Neural cell (in vitro differentiated cells): ENCODE results near the gene SLC25A47. TPM values are rescaled to one million over a fixed set of nuclear protein-coding genes. Genes with fewer than 3 reads are reported as not detected.

Experiments used
- H2AFZ ChIP-seq: fragments of 200-600, 300-800 bp; sonication (generic), shearing (Covaris generic); 2 replicates; pipeline ENCODE4 v1.6.0; 2014; ENCODE audit warnings: low read depth, mild to moderate bottlenecking, antibody characterized with exemption, low read length, moderate library complexity
- H3F3A ChIP-seq: fragments of 200-600 bp; shearing (Covaris generic); 2 replicates; pipeline ENCODE4 v1.6.1; 2016; ENCODE audit warnings: mild to moderate bottlenecking, moderate library complexity, mixed read lengths, antibody characterized with exemption, low read length; ENCODE audit not compliant: insufficient read depth, poor library complexity, severe bottlenecking
- H3K27ac ChIP-seq: fragments of 200-600, 300-800 bp; sonication (generic), shearing (Covaris generic); 2 replicates; pipeline ENCODE4 v1.5.1; 2014; ENCODE audit warnings: mild to moderate bottlenecking, low read length, moderate library complexity
- H3K27me3 ChIP-seq: fragments of 300-800, 200-600 bp; sonication (generic), shearing (Covaris generic); 2 replicates; pipeline ENCODE4 v1.6.0; 2014; ENCODE audit warnings: mild to moderate bottlenecking, low read depth, low read length, moderate library complexity; ENCODE audit not compliant: insufficient read depth
- H3K36me3 ChIP-seq: fragments of 300-800, 200-600 bp; sonication (generic), shearing (Covaris generic); 2 replicates; pipeline ENCODE4 v1.5.1; 2014; ENCODE audit warnings: mild to moderate bottlenecking, antibody characterized with exemption, low read length, moderate library complexity; ENCODE audit not compliant: insufficient read depth
- H3K4me2 ChIP-seq: fragments of 300-800, 200-600 bp; sonication (generic), shearing (Covaris generic); 2 replicates; pipeline ENCODE4 v1.6.0; 2014; ENCODE audit warnings: mild to moderate bottlenecking, low read length
- H3K4me3 ChIP-seq: fragments of 300-800, 200-600 bp; sonication (generic), shearing (Covaris generic); 2 replicates; pipeline ENCODE4 v1.5.1; 2014; ENCODE audit warnings: mild to moderate bottlenecking, low read length, moderate library complexity
- H3K79me2 ChIP-seq: fragments of 200-600 bp; shearing (Covaris generic); replicated peaks from 2 replicates; pipeline ENCODE4 v1.6.0; 2014; ENCODE audit warnings: mild to moderate bottlenecking, low read length, moderate library complexity; ENCODE audit not compliant: insufficient read depth
- H3K9ac ChIP-seq: fragments of 300-800, 200-600 bp; sonication (generic), shearing (Covaris generic); 2 replicates; pipeline ENCODE4 v1.6.1; 2016; ENCODE audit warnings: mild to moderate bottlenecking, low read length, mixed read lengths
- H3K9me2 ChIP-seq: fragments of 200-600 bp; shearing (Covaris generic); 2 replicates; pipeline ENCODE4 v1.6.1; 2016; ENCODE audit warnings: mild to moderate bottlenecking, low read length, mixed read lengths; ENCODE audit not compliant: insufficient read depth
- H3K9me3 ChIP-seq: fragments of 200-600, 300-800 bp; sonication (generic), shearing (Covaris generic); 2 replicates; pipeline ENCODE4 v1.6.1; 2016; ENCODE audit warnings: mild to moderate bottlenecking, mixed run types, low read length, moderate library complexity, mixed read lengths
- H4K20me1 ChIP-seq: fragments of 200-600 bp; shearing (Covaris generic); 2 replicates; pipeline ENCODE4 v1.6.1; 2016; ENCODE audit warnings: mild to moderate bottlenecking, mixed run types; ENCODE audit not compliant: insufficient read depth
- EP300 ChIP-seq: fragments of 450-650 bp; conservative IDR thresholded peaks from 2 replicates; pipeline ENCODE4 v1.6.1; 2014; ENCODE audit warnings: antibody characterized with exemption, mild to moderate bottlenecking, moderate library complexity; ENCODE audit not compliant: poor library complexity, severe bottlenecking
- EZH2 ChIP-seq: fragments of 200-600, 300-800 bp; shearing (Covaris generic), sonication (generic); IDR thresholded peaks from 2 replicates; pipeline ENCODE4 v1.6.1; 2014; ENCODE audit warnings: antibody characterized with exemption, low read length, borderline replicate concordance, mild to moderate bottlenecking; ENCODE audit not compliant: insufficient read depth, poor library complexity, severe bottlenecking
- MXI1 ChIP-seq: fragments of 450-650 bp; conservative IDR thresholded peaks from 2 replicates; pipeline ENCODE4 v1.6.1; 2014; ENCODE audit warnings: antibody characterized with exemption, mild to moderate bottlenecking; ENCODE audit not compliant: poor library complexity, severe bottlenecking
- POLR2AphosphoS5 ChIP-seq: IDR thresholded peaks from 2 replicates; pipeline ENCODE4 v1.6.1; 2012
- RAD21 ChIP-seq: fragments of 450-650 bp; conservative IDR thresholded peaks from 2 replicates; pipeline ENCODE4 v1.6.1; 2014; ENCODE audit warnings: antibody characterized with exemption, mild to moderate bottlenecking, moderate library complexity
- SMC3 ChIP-seq: fragments of 450-650 bp; conservative IDR thresholded peaks from 2 replicates; pipeline ENCODE4 v1.6.1; 2014; ENCODE audit warnings: antibody characterized with exemption, mild to moderate bottlenecking, moderate library complexity; ENCODE audit not compliant: poor library complexity
- TAF1 ChIP-seq: IDR thresholded peaks from 2 replicates; pipeline ENCODE4 v1.6.1; 2012; ENCODE audit warnings: low read depth
- polyA plus RNA-seq: library from polyadenylated mRNA; depleted of rRNA; stranded (reverse); fragments of >200 nt; gene quantifications from 2 replicates; pipeline ENCODE4 v1.2.3, GENCODE V29; 2014
- TF ChIP-seq, protein P1 (sequence below): IDR thresholded peaks from 2 replicates; pipeline ENCODE4 v1.6.1; 2012; ENCODE audit warnings: borderline replicate concordance
- TF ChIP-seq, protein P2 (sequence below): fragments of 450-650 bp; IDR thresholded peaks from 2 replicates; pipeline ENCODE4 v1.5.1; 2014; ENCODE audit warnings: antibody characterized with exemption, mild to moderate bottlenecking, moderate library complexity; ENCODE audit not compliant: poor library complexity, severe bottlenecking

The SLC25A47 gene
- polyA plus RNA-seq, 1 donor from 2014 or later = not detected

DNA sequence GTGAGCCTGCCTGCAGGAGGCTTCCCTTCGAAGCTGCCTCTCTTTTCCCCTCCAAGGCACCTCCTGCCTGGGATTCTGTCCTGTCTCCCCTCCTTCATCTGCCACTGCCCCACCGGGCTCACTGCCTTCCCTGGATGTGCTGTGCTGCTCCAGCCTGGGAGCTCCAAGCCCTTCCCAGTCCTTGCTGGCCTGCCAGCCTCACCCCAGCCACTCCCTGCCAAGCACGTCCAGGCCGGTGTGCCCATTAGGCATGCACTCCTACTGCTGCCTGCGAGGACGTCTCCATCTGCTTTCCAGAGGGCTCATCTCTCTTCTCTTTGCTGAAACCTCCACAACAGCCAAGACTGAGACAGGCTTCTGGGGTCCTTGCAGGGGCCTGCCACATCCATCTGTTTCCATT, 8.4 kb upstream of the SLC25A47 start:
- TF ChIP-seq POLR2AphosphoS5 (no peak), EZH2 (no peak), SMC3 (no peak), RAD21 (no peak), MXI1 (no peak), EP300 (no peak), TAF1 (no peak)
- TF ChIP-seq, protein P1, sequence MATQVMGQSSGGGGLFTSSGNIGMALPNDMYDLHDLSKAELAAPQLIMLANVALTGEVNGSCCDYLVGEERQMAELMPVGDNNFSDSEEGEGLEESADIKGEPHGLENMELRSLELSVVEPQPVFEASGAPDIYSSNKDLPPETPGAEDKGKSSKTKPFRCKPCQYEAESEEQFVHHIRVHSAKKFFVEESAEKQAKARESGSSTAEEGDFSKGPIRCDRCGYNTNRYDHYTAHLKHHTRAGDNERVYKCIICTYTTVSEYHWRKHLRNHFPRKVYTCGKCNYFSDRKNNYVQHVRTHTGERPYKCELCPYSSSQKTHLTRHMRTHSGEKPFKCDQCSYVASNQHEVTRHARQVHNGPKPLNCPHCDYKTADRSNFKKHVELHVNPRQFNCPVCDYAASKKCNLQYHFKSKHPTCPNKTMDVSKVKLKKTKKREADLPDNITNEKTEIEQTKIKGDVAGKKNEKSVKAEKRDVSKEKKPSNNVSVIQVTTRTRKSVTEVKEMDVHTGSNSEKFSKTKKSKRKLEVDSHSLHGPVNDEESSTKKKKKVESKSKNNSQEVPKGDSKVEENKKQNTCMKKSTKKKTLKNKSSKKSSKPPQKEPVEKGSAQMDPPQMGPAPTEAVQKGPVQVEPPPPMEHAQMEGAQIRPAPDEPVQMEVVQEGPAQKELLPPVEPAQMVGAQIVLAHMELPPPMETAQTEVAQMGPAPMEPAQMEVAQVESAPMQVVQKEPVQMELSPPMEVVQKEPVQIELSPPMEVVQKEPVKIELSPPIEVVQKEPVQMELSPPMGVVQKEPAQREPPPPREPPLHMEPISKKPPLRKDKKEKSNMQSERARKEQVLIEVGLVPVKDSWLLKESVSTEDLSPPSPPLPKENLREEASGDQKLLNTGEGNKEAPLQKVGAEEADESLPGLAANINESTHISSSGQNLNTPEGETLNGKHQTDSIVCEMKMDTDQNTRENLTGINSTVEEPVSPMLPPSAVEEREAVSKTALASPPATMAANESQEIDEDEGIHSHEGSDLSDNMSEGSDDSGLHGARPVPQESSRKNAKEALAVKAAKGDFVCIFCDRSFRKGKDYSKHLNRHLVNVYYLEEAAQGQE = no peak
- TF ChIP-seq, protein P2, sequence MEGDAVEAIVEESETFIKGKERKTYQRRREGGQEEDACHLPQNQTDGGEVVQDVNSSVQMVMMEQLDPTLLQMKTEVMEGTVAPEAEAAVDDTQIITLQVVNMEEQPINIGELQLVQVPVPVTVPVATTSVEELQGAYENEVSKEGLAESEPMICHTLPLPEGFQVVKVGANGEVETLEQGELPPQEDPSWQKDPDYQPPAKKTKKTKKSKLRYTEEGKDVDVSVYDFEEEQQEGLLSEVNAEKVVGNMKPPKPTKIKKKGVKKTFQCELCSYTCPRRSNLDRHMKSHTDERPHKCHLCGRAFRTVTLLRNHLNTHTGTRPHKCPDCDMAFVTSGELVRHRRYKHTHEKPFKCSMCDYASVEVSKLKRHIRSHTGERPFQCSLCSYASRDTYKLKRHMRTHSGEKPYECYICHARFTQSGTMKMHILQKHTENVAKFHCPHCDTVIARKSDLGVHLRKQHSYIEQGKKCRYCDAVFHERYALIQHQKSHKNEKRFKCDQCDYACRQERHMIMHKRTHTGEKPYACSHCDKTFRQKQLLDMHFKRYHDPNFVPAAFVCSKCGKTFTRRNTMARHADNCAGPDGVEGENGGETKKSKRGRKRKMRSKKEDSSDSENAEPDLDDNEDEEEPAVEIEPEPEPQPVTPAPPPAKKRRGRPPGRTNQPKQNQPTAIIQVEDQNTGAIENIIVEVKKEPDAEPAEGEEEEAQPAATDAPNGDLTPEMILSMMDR = no peak
- no peaks in the 10 kb centered on the region for H3K9me2 ChIP-seq
- H3F3A ChIP-seq = no peaks in the 10 kb centered on the region
- no peak overlapping the region for H3K4me2 ChIP-seq
- H2AFZ ChIP-seq = no peak overlapping the region
- H3K9me3 ChIP-seq = no peaks in the 10 kb centered on the region
- H3K36me3 ChIP-seq = no peaks in the 10 kb centered on the region
- H3K4me3 ChIP-seq = no peak overlapping the region
- H3K27me3 ChIP-seq = no peaks in the 10 kb centered on the region
- H3K79me2 ChIP-seq = no peaks in the 10 kb centered on the region
- no peak overlapping the region for H3K9ac ChIP-seq
- no peak overlapping the region for H3K27ac ChIP-seq
- H4K20me1 ChIP-seq = no peaks in the 10 kb centered on the region

DNA sequence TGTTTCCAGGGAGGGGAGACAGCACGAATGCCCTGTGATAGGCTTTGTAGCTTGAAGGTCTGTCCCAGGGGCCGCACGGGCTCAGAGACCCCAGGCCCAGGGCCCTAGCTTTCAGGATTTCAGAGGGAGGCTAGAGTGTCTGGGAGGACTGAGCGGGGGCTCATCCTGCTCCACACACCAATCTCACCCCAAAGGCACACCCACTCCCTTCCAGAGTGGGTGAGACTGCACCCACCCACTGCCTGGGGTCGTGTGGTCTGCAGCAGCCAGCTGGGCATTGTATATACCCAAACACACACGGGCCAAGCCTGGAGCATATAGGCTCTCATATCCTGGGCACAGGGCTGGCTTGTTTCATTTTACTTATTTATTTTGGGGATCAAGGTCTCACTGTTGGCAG, 5.8 kb upstream of the SLC25A47 start:
- H3K9ac ChIP-seq = no peak overlapping the region
- no peaks in the 10 kb centered on the region for H3K9me2 ChIP-seq
- no peaks in the 10 kb centered on the region for H3F3A ChIP-seq
- no peaks in the 10 kb centered on the region for H4K20me1 ChIP-seq
- no peak overlapping the region for H3K4me3 ChIP-seq
- no peak overlapping the region for H2AFZ ChIP-seq
- H3K27ac ChIP-seq = no peak overlapping the region
- H3K27me3 ChIP-seq = no peaks in the 10 kb centered on the region
- no peak overlapping the region for H3K4me2 ChIP-seq
- no peaks in the 10 kb centered on the region for H3K79me2 ChIP-seq
- no peaks in the 10 kb centered on the region for H3K36me3 ChIP-seq
- no peak for TF ChIP-seq EP300
- TF ChIP-seq TAF1 = no peak
- TF ChIP-seq, protein P1 = no peak
- TF ChIP-seq MXI1 = no peak
- no peak for TF ChIP-seq RAD21
- TF ChIP-seq, protein P2 = no peak
- no peak for TF ChIP-seq SMC3
- TF ChIP-seq EZH2 = no peak
- no peak for TF ChIP-seq POLR2AphosphoS5
- no peaks in the 10 kb centered on the region for H3K9me3 ChIP-seq
